Endothelial cell of umbilical vein (primary cell): ENCODE results near the gene MUC13. TPM values are rescaled to one million over a fixed set of nuclear protein-coding genes. Genes with fewer than 3 reads are reported as not detected.

Experiments
- BruUV-seq: library from RNA; stranded (reverse); fragments of 400-500 nt; replicated peaks from 2 replicates; lab custom pipeline; 2021; lab: Mats Ljungman, UMichigan
- CTCF ChIA-PET: fragments of 300-600, 350-600 bp; sonication (Branson Sonifier 250); formaldehyde crosslinking; loops from one replicate; lab custom pipeline; 2021; ENCODE audit warnings: antibody characterized with exemption, inconsistent platforms; lab: Charles Lee
- POLR2A ChIA-PET: fragments of 300-600, 350-600 bp; sonication (Branson Sonifier 250); formaldehyde crosslinking; loops from one replicate; lab custom pipeline; 2021; ENCODE audit warnings: antibody characterized with exemption, inconsistent platforms; lab: Charles Lee
- DNase-seq: peaks from one replicate; pipeline ENCODE4 v3.0.0-alpha.2; 2011; ENCODE audit warnings: low read depth, low spot score
- FAIRE-seq: peaks from 2 replicates; lab custom pipeline; 2011; peaks lifted over from hg19 to GRCh38; lab: Jason Lieb, UNC
- H2AFZ ChIP-seq: 2 replicates; pipeline ENCODE4 v1.6.0; 2012; ENCODE audit warnings: low read depth, low read length, control low read depth, inconsistent platforms
- H3K27ac ChIP-seq: 2 replicates; pipeline ENCODE4 v1.5.1; 2011; ENCODE audit warnings: low read depth, mild to moderate bottlenecking, control low read depth, low read length, moderate library complexity; ENCODE audit not compliant: insufficient read depth
- H3K27me3 ChIP-seq, 2 experiments: 2 replicates each; pipeline versions ENCODE4 v1.6.0 to v1.6.1; 2011; ENCODE audit warnings: low read length in 2 of 2, mixed read lengths in 1 of 2; ENCODE audit not compliant: control insufficient read depth in 2 of 2, insufficient read depth in 2 of 2
- H3K36me3 ChIP-seq, 2 experiments: 2 replicates in 1 of 2; 3 replicates in 1 of 2; pipeline ENCODE4 v1.5.1; 2011; ENCODE audit warnings: low read length in 2 of 2, mild to moderate bottlenecking in 1 of 2, moderate library complexity in 1 of 2; ENCODE audit not compliant: control insufficient read depth in 2 of 2, insufficient read depth in 2 of 2; ENCODE audit errors: extremely low read depth in 1 of 2
- H3K4me1 ChIP-seq: 3 replicates; pipeline ENCODE4 v1.5.1; 2011; ENCODE audit warnings: mild to moderate bottlenecking, low read length; ENCODE audit not compliant: control insufficient read depth, insufficient read depth; ENCODE audit errors: extremely low read depth
- H3K4me2 ChIP-seq: 2 replicates; pipeline ENCODE4 v1.6.1; 2011; ENCODE audit warnings: low read length, control low read depth, mixed read lengths; ENCODE audit not compliant: insufficient read depth
- H3K4me3 ChIP-seq, 3 experiments: fragments of 200-600 bp in 1 of 3; sonication (generic), shearing (Covaris generic) in 1 of 3; replicated peaks in 1 of 3; 2 replicates each; pipeline ENCODE4 v1.5.1; 2011 to 2016; ENCODE audit warnings: control low read depth in 3 of 3, low read length in 3 of 3, mild to moderate bottlenecking in 2 of 3, inconsistent platforms in 1 of 3, low read depth in 1 of 3, moderate library complexity in 1 of 3; ENCODE audit not compliant: insufficient read depth in 1 of 3
- H3K79me2 ChIP-seq: 2 replicates; pipeline ENCODE4 v1.6.0; 2012; ENCODE audit warnings: low read length, inconsistent platforms; ENCODE audit not compliant: control insufficient read depth, insufficient read depth
- H3K9ac ChIP-seq: replicated peaks from 2 replicates; pipeline ENCODE3; 2011; ENCODE audit warnings: low read length, control low read depth; ENCODE audit not compliant: insufficient read depth; ENCODE audit errors: extremely low read depth
- H3K9me1 ChIP-seq: replicated peaks from 3 replicates; pipeline ENCODE4 v1.6.0; 2011; ENCODE audit warnings: mild to moderate bottlenecking, low read length; ENCODE audit not compliant: control insufficient read depth, insufficient read depth; ENCODE audit errors: extremely low read depth
- H3K9me3 ChIP-seq: replicated peaks from 2 replicates; pipeline ENCODE4 v1.5.1; 2012; ENCODE audit warnings: low read length, inconsistent platforms; ENCODE audit not compliant: control insufficient read depth, insufficient read depth
- H4K20me1 ChIP-seq: replicated peaks from 2 replicates; pipeline ENCODE3; 2011; ENCODE audit warnings: mild to moderate bottlenecking, low read length; ENCODE audit not compliant: control insufficient read depth, insufficient read depth; ENCODE audit errors: extremely low read depth
- CTCF ChIP-seq, 2 donors: IDR thresholded peaks; 1 replicate in 1 of 2; 2 replicates in 1 of 2; pipeline ENCODE4 v1.5.1; 2011; ENCODE audit warnings: low read length in 2 of 2, mild to moderate bottlenecking in 2 of 2, moderate library complexity in 2 of 2, control low read depth in 1 of 2, inconsistent platforms in 1 of 2, low read depth in 1 of 2; ENCODE audit not compliant: insufficient read depth in 1 of 2; ENCODE audit errors: extremely low read depth in 1 of 2
- JUN ChIP-seq: IDR thresholded peaks from 2 replicates; pipeline ENCODE4 v1.6.1; 2011; ENCODE audit warnings: borderline replicate concordance, low read depth; ENCODE audit not compliant: insufficient read length, insufficient read depth
- MYC ChIP-seq: IDR thresholded peaks from one replicate; pipeline ENCODE4 v1.6.1; 2011; ENCODE audit warnings: mild to moderate bottlenecking, low read depth, low read length
- POLR2A ChIP-seq: IDR thresholded peaks from 2 replicates; pipeline ENCODE4 v1.6.1; 2012; ENCODE audit warnings: low read depth, mild to moderate bottlenecking, control low read depth, low read length
- POLR2AphosphoS5 ChIP-seq: IDR thresholded peaks from 2 replicates; pipeline ENCODE4 v1.6.1; 2012; ENCODE audit warnings: low read depth, mild to moderate bottlenecking, control low read depth, low read length, moderate library complexity; ENCODE audit not compliant: insufficient read depth
- dilution Hi-C: fragments of 300-500 bp; cut with MboI; formaldehyde crosslinking; loops from one replicate; pipeline ENCODE4 v1.15.0; 2019; ENCODE audit warnings: low sequenced_read_pairs; ENCODE audit not compliant: extremely low pct_ligation_motif_present
- intact Hi-C: fragments of 100-400 bp; cut with micrococcal nuclease; formaldehyde crosslinking; loops from one replicate; pipeline ENCODE4 v1.10.0; 2022
- polyA plus RNA-seq, 4 experiments: library from polyadenylated mRNA; depleted of rRNA in 3 of 4; stranded (reverse) in 3 of 4; unstranded in 1 of 4; fragments of >200 nt; gene quantifications; 2 replicates each; pipeline versions ENCODE4 v1.2.1 to v1.2.3, GENCODE V29; 2011 to 2012; ENCODE audit warnings: missing spikeins in 1 of 4
- total RNA-seq: library from RNA; stranded (reverse); gene quantifications from 2 replicates; pipeline ENCODE4 v1.2.3, GENCODE V29; 2021

The MUC13 gene
- total and polyA plus RNA-seq, 2 donors (not counting 3 experiments of a cell fraction or from before 2014, with no cell fraction given), result not detected

GRCh38 chr3:124876401-124876878, 58.1 kb downstream of the MUC13 start:
- Histone ChIP-seq H3K4me2 (no peak overlapping the region), H3K4me3 (no peak overlapping the region), H3K4me1 (peaks cover 32% of the 10 kb centered on the region), H4K20me1 (no peaks in the 10 kb centered on the region), H3K79me2 (peaks cover 18% of the 10 kb centered on the region), H3K36me3 (no peaks in the 10 kb centered on the region), H3K9ac (no peak overlapping the region), H3K27me3 (no peaks in the 10 kb centered on the region), H2AFZ (no peak overlapping the region), H3K9me1 (no peaks in the 10 kb centered on the region), H3K27ac (no peak overlapping the region), H3K9me3 (no peaks in the 10 kb centered on the region)
- dilution Hi-C loops (loop anchor here (25.0 kb wide), 1 partner anchor 114 kb away; no protein-coding TSS in a partner anchor), intact Hi-C loops (no loop called here)
- no peak for TF ChIP-seq CTCF (IDR thresholded peaks at IDR 0.05; ENCODE audit: extremely low read depth in 1 of 2, insufficient read depth in 1 of 2, low read depth in 1 of 2, low read length in 2 of 2)
- CTCF ChIA-PET, result interaction anchor here (0.9 to 2.8 kb wide), 6 partner anchors 25 to 115 kb away, joined by 3 to 11 read pairs (median 4); no protein-coding TSS in a partner anchor
- POLR2A ChIA-PET, result interaction anchor here (0.7 kb wide), 1 partner anchor 39 kb away, joined by 3 read pairs; no protein-coding TSS in a partner anchor
- no peak for FAIRE-seq
- no TSS peak for BruUV-seq
- no peak for DNase-seq

GRCh38 chr3:124873226-124873625, 61.3 kb downstream of the MUC13 start:
- intact Hi-C loops, result no loop called here
- TF ChIP-seq CTCF (IDR thresholded peaks at IDR 0.05; ENCODE audit: extremely low read depth in 1 of 2, insufficient read depth in 1 of 2, low read depth in 1 of 2, low read length in 2 of 2) (no peak), JUN (no peak), POLR2A (no peak), POLR2AphosphoS5 (no peak), MYC (no peak)
- Histone ChIP-seq H3K9ac (no peak overlapping the region), H3K4me1 (peaks cover 11% of the 10 kb centered on the region), H4K20me1 (no peaks in the 10 kb centered on the region), H3K36me3 (no peaks in the 10 kb centered on the region), H3K27me3 (no peaks in the 10 kb centered on the region), H3K9me1 (no peaks in the 10 kb centered on the region), H2AFZ (no peak overlapping the region), H3K9me3 (no peaks in the 10 kb centered on the region), H3K27ac (no peak overlapping the region), H3K4me2 (no peak overlapping the region), H3K79me2 (peaks cover 13% of the 10 kb centered on the region), H3K4me3 (no peak overlapping the region)
- ChIA-PET POLR2A (no interaction called here), CTCF (interaction anchor here (1.5 to 1.6 kb wide), 2 partner anchors 22 to 87 kb away, joined by 4 to 5 read pairs; no protein-coding TSS in a partner anchor)
- DNase-seq (no peak), FAIRE-seq (no peak)
- BruUV-seq, result no TSS peak
- dilution Hi-C loops, result no loop called here
